ENCODE results near the gene DMRT2.

DMRT2 gene

DNA sequence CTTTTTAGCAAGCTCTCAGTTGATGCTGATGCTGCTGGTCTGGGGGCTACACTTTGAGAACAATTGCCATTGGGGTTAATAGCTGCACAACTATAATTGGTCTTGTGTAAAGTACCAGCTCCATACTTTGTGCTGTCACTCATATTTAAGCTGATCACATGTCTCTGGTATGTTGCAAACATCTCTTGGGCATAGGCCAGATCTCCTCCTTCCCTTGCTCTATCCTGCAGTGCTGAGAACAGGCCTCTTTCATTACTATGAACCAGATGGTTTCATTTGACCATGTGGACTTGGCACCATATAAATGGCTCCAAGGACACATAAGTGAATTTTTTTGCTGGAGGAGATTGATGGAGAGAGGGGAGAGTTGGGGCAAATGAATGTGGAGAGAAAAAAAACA, 48.4 kb downstream of the DMRT2 start:
- DNase-seq: no peak

DNA sequence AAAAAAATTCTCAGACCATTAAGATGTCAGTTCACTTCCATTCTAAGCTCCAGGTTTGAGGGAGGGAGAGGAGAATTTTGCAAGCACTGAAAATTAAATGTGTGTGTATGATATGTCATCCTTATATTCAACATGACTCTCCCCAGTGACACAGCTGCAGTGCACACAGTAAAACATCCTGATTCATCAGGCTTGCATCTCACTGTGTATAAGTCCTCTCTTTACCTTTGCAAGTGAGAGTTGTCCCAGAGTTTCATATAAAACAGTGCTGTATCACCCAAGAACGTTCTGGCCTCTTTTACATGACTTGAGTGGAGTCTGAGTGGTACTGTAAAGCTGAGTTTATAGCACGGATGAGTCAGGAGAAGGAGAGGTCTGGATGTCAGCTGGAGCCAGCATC, 50.0 kb downstream of the DMRT2 start:
- DNase-seq: no peak

DNA sequence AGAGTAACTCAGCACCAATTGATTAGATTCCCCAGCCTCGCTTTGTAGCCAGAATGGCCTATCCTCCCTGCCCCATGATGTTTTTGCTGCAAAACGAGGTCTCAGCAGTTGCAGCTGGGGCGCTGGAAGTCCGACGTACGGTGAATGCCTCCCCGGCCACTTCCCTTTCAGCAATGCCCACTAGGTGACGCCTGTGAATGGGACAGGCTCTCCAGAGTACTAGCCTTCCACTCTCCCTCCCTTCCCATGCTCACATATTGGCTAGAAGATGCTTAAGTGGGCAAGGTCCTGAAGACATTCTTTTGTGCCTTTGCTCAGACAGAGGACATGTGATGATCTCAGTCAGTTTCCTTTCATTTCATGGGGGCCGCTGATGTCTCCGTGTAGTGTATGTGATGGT, 50.8 kb downstream of the DMRT2 start:
- peak; percentile 37 to 73 for DNase-seq

DNA sequence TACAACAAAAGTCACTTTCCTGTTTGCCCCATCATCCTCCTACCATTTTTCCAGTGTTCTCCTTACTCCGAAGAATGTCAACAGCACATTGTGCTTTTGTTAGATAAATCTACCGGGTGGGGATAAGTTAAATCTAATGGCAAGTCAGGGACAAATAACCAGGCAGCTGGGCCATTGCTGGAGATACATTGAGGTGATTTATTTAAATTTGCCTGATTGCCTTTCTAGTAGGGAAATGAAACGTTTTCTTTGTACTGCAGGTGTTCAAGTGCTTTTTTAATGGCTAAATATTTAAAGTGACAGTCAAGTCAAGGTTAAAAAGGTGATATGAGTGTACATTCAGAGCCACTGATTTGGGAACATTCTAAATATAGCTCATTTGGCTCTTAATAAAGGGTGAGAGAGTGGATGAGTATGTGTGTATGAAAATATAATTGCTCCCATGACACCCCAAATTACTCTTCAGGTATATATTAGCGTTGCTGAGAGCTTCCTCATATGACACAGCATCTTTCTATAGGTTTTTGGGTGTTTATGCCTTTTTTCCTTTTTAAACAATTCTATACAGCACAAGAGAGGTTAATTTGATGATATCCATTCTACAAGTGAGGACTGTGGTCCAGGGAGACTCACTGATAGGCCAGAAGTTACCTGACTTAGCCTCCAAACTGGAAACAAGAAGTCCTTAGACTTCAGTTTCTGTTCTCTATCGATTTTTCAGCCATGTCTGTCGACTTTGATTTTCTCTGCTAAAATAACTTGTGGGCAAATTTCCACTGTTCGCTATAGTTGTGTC, 51.9 kb downstream of the DMRT2 start:
- no peak for DNase-seq

DNA sequence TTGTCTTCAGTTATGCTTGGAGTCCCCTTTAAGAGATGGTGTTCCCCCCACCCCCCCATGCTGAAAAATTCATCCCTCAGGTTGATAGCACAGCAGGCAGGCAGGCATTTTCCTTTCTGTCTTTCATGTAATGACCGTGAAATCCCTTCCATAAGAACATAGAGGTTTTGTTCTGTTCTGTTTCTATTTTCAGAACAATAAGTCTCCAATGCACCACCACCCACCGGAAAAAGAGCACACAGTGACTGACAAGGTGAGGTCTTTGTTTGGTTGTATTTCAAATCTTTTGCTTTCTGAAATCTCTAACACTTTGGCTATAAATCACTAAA, 52.4 kb downstream of the DMRT2 start:
- DNase-seq: no peak
